Fibroblast of lung (primary cell): ENCODE data around the gene COL4A6. TPM values are rescaled to one million over a fixed set of nuclear protein-coding genes. Genes with fewer than 3 reads are reported as not detected.

ENCODE experiments used
- DNase-seq, 2 donors: peaks; one replicate each; pipeline versions ENCODE4 v3.0.0 to v3.0.0-alpha.2; 2010; ENCODE audit warnings: low read depth in 2 of 2
- H2AFZ ChIP-seq: 2 replicates; pipeline ENCODE4 v1.5.1; 2012; ENCODE audit warnings: low read length, control low read depth, inconsistent platforms
- H3K27ac ChIP-seq: 2 replicates; pipeline ENCODE4 v1.5.1; 2011; ENCODE audit warnings: low read length, control low read depth; ENCODE audit not compliant: insufficient read depth
- H3K27me3 ChIP-seq: 2 replicates; pipeline ENCODE4 v1.5.1; 2011; ENCODE audit warnings: mild to moderate bottlenecking, low read length; ENCODE audit not compliant: control insufficient read depth, insufficient read depth
- H3K36me3 ChIP-seq: 2 replicates; pipeline ENCODE4 v1.5.1; 2011; ENCODE audit warnings: low read length; ENCODE audit not compliant: control insufficient read depth, insufficient read depth
- H3K4me1 ChIP-seq: 2 replicates; pipeline ENCODE4 v1.5.1; 2011; ENCODE audit warnings: low read length; ENCODE audit not compliant: control insufficient read depth, insufficient read depth; ENCODE audit errors: extremely low read depth
- H3K4me2 ChIP-seq: 2 replicates; pipeline ENCODE4 v1.5.1; 2011; ENCODE audit warnings: low read length, control low read depth; ENCODE audit not compliant: insufficient read depth; ENCODE audit errors: extremely low read depth
- H3K4me3 ChIP-seq, 4 experiments: fragments of 200-600 bp in 1 of 4; sonication (generic) in 1 of 4; replicated peaks in 1 of 4; 2 replicates each; pipeline ENCODE4 v1.5.1; 2011 to 2016; ENCODE audit warnings: low read length in 4 of 4, low read depth in 3 of 4, mild to moderate bottlenecking in 3 of 4, control low read depth in 2 of 4, inconsistent platforms in 1 of 4, mixed read lengths in 1 of 4; ENCODE audit not compliant: insufficient read depth in 1 of 4; ENCODE audit errors: control extremely low read depth in 1 of 4
- H3K79me2 ChIP-seq: 2 replicates; pipeline ENCODE4 v1.5.1; 2012; ENCODE audit warnings: mild to moderate bottlenecking, low read length, inconsistent platforms; ENCODE audit not compliant: control insufficient read depth, insufficient read depth
- H3K9ac ChIP-seq: 2 replicates; pipeline ENCODE4 v1.5.1; 2011; ENCODE audit warnings: mild to moderate bottlenecking, low read length, control low read depth; ENCODE audit not compliant: insufficient read depth
- H3K9me3 ChIP-seq: 2 replicates; pipeline ENCODE4 v1.5.1; 2012; ENCODE audit warnings: low read depth, low read length; ENCODE audit not compliant: control insufficient read depth, insufficient read depth
- H4K20me1 ChIP-seq: 2 replicates; pipeline ENCODE4 v1.5.1; 2011; ENCODE audit warnings: low read length; ENCODE audit not compliant: control insufficient read depth, insufficient read depth; ENCODE audit errors: extremely low read depth
- CTCF ChIP-seq, 2 donors: IDR thresholded peaks in 1 of 2; conservative IDR thresholded peaks in 1 of 2; 1 replicate in 1 of 2; 2 replicates in 1 of 2; pipeline ENCODE4 v1.5.1; 2011 to 2012; ENCODE audit warnings: low read length in 2 of 2, control low read depth in 1 of 2, inconsistent platforms in 1 of 2, low read depth in 1 of 2, mild to moderate bottlenecking in 1 of 2
- EZH2 ChIP-seq: IDR thresholded peaks from 2 replicates; pipeline ENCODE4 v1.5.1; 2012; ENCODE audit warnings: low read length, control low read depth, mild to moderate bottlenecking; ENCODE audit errors: missing control alignments
- polyA plus RNA-seq, 2 donors: library from polyadenylated mRNA; depleted of rRNA in 1 of 2; stranded (reverse) in 1 of 2; unstranded in 1 of 2; fragments of >200 nt; gene quantifications; 2 replicates each; pipeline ENCODE4 v1.2.1, GENCODE V29; 2011 to 2012; ENCODE audit warnings: missing spikeins in 1 of 2
- total RNA-seq: library from RNA; depleted of rRNA; stranded (reverse); fragments of >200 nt; gene quantifications from 2 replicates; pipeline ENCODE4 v1.2.1, GENCODE V29; 2014

Gene COL4A6
- total and polyA plus RNA-seq, 2 donors (not counting 1 experiment from before 2014, with no cell fraction given) = 0.15 to 3.5 TPM

GRCh38 chrX:108271397-108271787 is 166.8 kb downstream of the COL4A6 start:
- no peak for DNase-seq
- Histone ChIP-seq H3K4me3 (no peak overlapping the region), H3K9me3 (no peaks in the 10 kb centered on the region), H3K4me1 (no peaks in the 10 kb centered on the region), H3K79me2 (no peaks in the 10 kb centered on the region), H4K20me1 (no peaks in the 10 kb centered on the region), H3K4me2 (no peak overlapping the region), H3K27me3 (no peaks in the 10 kb centered on the region), H2AFZ (no peak overlapping the region), H3K9ac (no peak overlapping the region), H3K36me3 (no peaks in the 10 kb centered on the region), H3K27ac (no peak overlapping the region)
- TF ChIP-seq CTCF (conservative IDR thresholded peaks at IDR 0.05 in 1 of 2, IDR thresholded peaks at IDR 0.05 in 1 of 2; ENCODE audit: low read depth in 1 of 2, low read length in 2 of 2) (no peak), EZH2 (no peak)

- Histone ChIP-seq H3K4me2 (no peak overlapping the region), H3K27ac (no peak overlapping the region), H3K4me1 (no peaks in the 10 kb centered on the region), H3K27me3 (no peaks in the 10 kb centered on the region), H3K9me3 (no peaks in the 10 kb centered on the region), H4K20me1 (no peaks in the 10 kb centered on the region), H3K36me3 (no peaks in the 10 kb centered on the region), H2AFZ (no peak overlapping the region), H3K9ac (no peak overlapping the region), H3K79me2 (no peaks in the 10 kb centered on the region), H3K4me3 (no peak overlapping the region)
- DNase-seq = peak; percentile 59 to 80
- TF ChIP-seq CTCF (conservative IDR thresholded peaks at IDR 0.05 in 1 of 2, IDR thresholded peaks at IDR 0.05 in 1 of 2; ENCODE audit: low read depth in 1 of 2, low read length in 2 of 2) = no peak
- TF ChIP-seq EZH2 = no peak
These were observed 167.4 kb downstream of the COL4A6 start for GRCh38 chrX:108270739-108271396.

GRCh38 chrX:108270280-108270679 is 167.9 kb downstream of the COL4A6 start:
- Histone ChIP-seq H3K4me1 (no peaks in the 10 kb centered on the region), H3K79me2 (no peaks in the 10 kb centered on the region), H2AFZ (no peak overlapping the region), H3K9me3 (no peaks in the 10 kb centered on the region), H3K4me3 (no peak overlapping the region), H3K9ac (no peak overlapping the region), H3K4me2 (no peak overlapping the region), H3K27me3 (no peaks in the 10 kb centered on the region), H3K27ac (no peak overlapping the region), H3K36me3 (no peaks in the 10 kb centered on the region), H4K20me1 (no peaks in the 10 kb centered on the region)
- TF ChIP-seq CTCF (conservative IDR thresholded peaks at IDR 0.05 in 1 of 2, IDR thresholded peaks at IDR 0.05 in 1 of 2; ENCODE audit: low read depth in 1 of 2, low read length in 2 of 2) (no peak), EZH2 (no peak)
- no peak for DNase-seq
